Liver (tissue), 9 donors: ENCODE measurements around the gene FNDC8. TPM values are rescaled to one million over a fixed set of nuclear protein-coding genes. Genes with fewer than 3 reads are reported as not detected.
A peak's percentile ranks its signal among the peaks of the same experiment; 100 is the strongest.

Experiments used
- DNase-seq: peaks from one replicate; pipeline ENCODE4 v3.0.0-alpha.2; 2017; ENCODE audit warnings: low spot score
- H3K27ac ChIP-seq, 2 donors: one replicate each; pipeline ENCODE4 v1.7.0; 2013; ENCODE audit warnings: inconsistent platforms in 2 of 2, low read length in 2 of 2, control low read depth in 1 of 2, low read depth in 1 of 2, mild to moderate bottlenecking in 1 of 2
- H3K27me3 ChIP-seq, 4 donors: one replicate each; pipeline versions ENCODE4 v1.6.1 to v1.7.0; 2013; ENCODE audit warnings: low read length in 3 of 4, inconsistent platforms in 1 of 4, mild to moderate bottlenecking in 1 of 4, moderate library complexity in 1 of 4; ENCODE audit not compliant: control insufficient read depth in 4 of 4, insufficient read depth in 4 of 4
- H3K36me3 ChIP-seq, 4 donors: one replicate each; pipeline versions ENCODE4 v1.6.1 to v1.7.0; 2013; ENCODE audit warnings: low read length in 3 of 4, mild to moderate bottlenecking in 3 of 4, low read depth in 1 of 4, moderate library complexity in 1 of 4; ENCODE audit not compliant: control insufficient read depth in 4 of 4, insufficient read depth in 3 of 4
- H3K4me1 ChIP-seq, 4 donors: one replicate each; pipeline versions ENCODE4 v1.6.1 to v1.7.0; 2013; ENCODE audit warnings: low read length in 3 of 4, mild to moderate bottlenecking in 3 of 4, moderate library complexity in 1 of 4; ENCODE audit not compliant: control insufficient read depth in 4 of 4, insufficient read depth in 4 of 4
- H3K4me3 ChIP-seq, 3 donors: one replicate each; pipeline versions ENCODE4 v1.6.1 to v1.7.0; 2013; ENCODE audit warnings: low read length in 3 of 3, control low read depth in 1 of 3, low read depth in 1 of 3, mild to moderate bottlenecking in 1 of 3
- H3K9ac ChIP-seq, 2 donors: one replicate each; pipeline ENCODE4 v1.7.0; 2013; ENCODE audit warnings: low read length in 2 of 2, mild to moderate bottlenecking in 2 of 2, moderate library complexity in 2 of 2, control low read depth in 1 of 2, low read depth in 1 of 2
- H3K9me3 ChIP-seq, 4 donors: one replicate each; pipeline versions ENCODE4 v1.6.1 to v1.7.0; 2013; ENCODE audit warnings: low read length in 3 of 4; ENCODE audit not compliant: control insufficient read depth in 4 of 4
- FOXA1 ChIP-seq: IDR thresholded peaks from 2 replicates; pipeline ENCODE4 v1.6.1; 2016; ENCODE audit warnings: antibody characterized with exemption
- FOXA2 ChIP-seq: IDR thresholded peaks from 2 replicates; pipeline ENCODE4 v1.6.1; 2016; ENCODE audit warnings: antibody characterized with exemption
- GABPA ChIP-seq, 2 donors: IDR thresholded peaks in 1 of 2; conservative IDR thresholded peaks in 1 of 2; 2 replicates each; pipeline ENCODE4 v1.6.1; 2016; ENCODE audit warnings: antibody characterized with exemption in 2 of 2, mild to moderate bottlenecking in 1 of 2, moderate library complexity in 1 of 2
- HNF4A ChIP-seq, 2 donors: conservative IDR thresholded peaks; 2 replicates each; pipeline ENCODE4 v1.6.1; 2016; ENCODE audit warnings: antibody characterized with exemption in 2 of 2, mild to moderate bottlenecking in 2 of 2
- HNF4G ChIP-seq: IDR thresholded peaks from 2 replicates; pipeline ENCODE4 v1.6.1; 2016; ENCODE audit warnings: antibody characterized with exemption
- RAD21 ChIP-seq, 2 donors: IDR thresholded peaks; 2 replicates each; pipeline ENCODE4 v1.6.1; 2016; ENCODE audit warnings: antibody characterized with exemption in 2 of 2, mild to moderate bottlenecking in 2 of 2
- SP1 ChIP-seq: IDR thresholded peaks from 2 replicates; pipeline ENCODE4 v1.6.1; 2018; ENCODE audit warnings: antibody characterized with exemption, mild to moderate bottlenecking
- ZBTB33 ChIP-seq: IDR thresholded peaks from 2 replicates; pipeline ENCODE4 v1.6.1; 2016; ENCODE audit warnings: antibody characterized with exemption
- WGBS: extraction: QIAGEN DNeasy Blood & Tissue Kit; methylation state at CpG from one replicate; pipeline ENCODE4 v1.1.7; 2013; 5-methylcytosine and 5-hydroxymethylcytosine counted together
- polyA plus RNA-seq, 2 donors: library from polyadenylated mRNA; stranded (reverse) in 1 of 2; unstranded in 1 of 2; fragments of 200-250 nt in 1 of 2; fragments of >200 nt in 1 of 2; fragmentation: Nextera tagmentation in 1 of 2; extraction: Ambion mirVana in 1 of 2; gene quantifications; one replicate each; pipeline versions ENCODE4 v1.2.1 to v1.2.3, GENCODE V29; 2013 to 2015
- total RNA-seq, 2 donors: library from RNA; depleted of rRNA; stranded (reverse); fragments of >200 nt; gene quantifications; one replicate each; pipeline ENCODE4 v1.2.3, GENCODE V29; 2014
- TF ChIP-seq, protein P1 (sequence below): fragments of 150-350 bp; IDR thresholded peaks from 2 replicates; pipeline ENCODE4 v1.5.1; 2017; ENCODE audit warnings: improper control_type of control experiment, low read depth, low read length; ENCODE audit not compliant: missing input control
- TF ChIP-seq, protein P2 (sequence below): IDR thresholded peaks from 2 replicates; pipeline ENCODE4 v1.6.1; 2016; ENCODE audit warnings: antibody characterized with exemption
- donor health status: healthy.
- donor health status: healthy.
- donor health status: healthy.
- donor health status: healthy.
- donor health status: healthy.

FNDC8 gene
- total and polyA plus RNA-seq, 4 donors, result not detected

DNA sequence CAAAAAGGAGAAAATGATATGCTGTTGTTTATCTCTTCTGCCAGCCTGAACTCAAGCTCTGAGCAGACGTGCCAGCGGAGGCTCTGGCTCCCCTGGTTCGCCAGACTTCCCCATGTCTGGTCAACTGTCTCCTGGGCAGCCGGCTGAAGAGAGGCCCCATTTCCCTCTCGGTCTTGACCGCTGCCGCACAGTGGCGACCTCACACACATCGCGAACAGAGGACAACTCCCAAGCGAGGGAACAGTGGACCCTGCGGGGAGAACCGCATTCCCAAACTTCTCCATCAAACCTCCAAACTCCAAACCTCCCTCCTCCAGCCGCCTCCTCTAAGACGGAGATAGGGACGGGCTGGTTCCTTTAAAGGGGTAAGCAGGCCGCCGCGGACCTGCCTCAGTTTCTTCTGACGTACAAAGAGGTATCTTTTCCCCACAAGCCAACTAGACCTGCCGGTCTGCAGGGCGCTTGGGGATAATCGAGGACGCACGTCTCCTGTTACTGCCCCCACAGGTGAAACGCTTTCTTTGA lies 33.0 kb upstream of the FNDC8 start:
- H3K4me1 ChIP-seq, result peaks cover 5 to 29% (median 9%) of the 10 kb centered on the region in 4 donors
- peak; percentile 61 for DNase-seq
- TF ChIP-seq HNF4A (conservative IDR thresholded peaks at IDR 0.05), result peak in 1 of 2 donors; percentile 0
- no peak for TF ChIP-seq ZBTB33
- no peak for TF ChIP-seq GABPA (IDR thresholded peaks at IDR 0.05 in 1 of 2, conservative IDR thresholded peaks at IDR 0.05 in 1 of 2)
- TF ChIP-seq, protein P1, sequence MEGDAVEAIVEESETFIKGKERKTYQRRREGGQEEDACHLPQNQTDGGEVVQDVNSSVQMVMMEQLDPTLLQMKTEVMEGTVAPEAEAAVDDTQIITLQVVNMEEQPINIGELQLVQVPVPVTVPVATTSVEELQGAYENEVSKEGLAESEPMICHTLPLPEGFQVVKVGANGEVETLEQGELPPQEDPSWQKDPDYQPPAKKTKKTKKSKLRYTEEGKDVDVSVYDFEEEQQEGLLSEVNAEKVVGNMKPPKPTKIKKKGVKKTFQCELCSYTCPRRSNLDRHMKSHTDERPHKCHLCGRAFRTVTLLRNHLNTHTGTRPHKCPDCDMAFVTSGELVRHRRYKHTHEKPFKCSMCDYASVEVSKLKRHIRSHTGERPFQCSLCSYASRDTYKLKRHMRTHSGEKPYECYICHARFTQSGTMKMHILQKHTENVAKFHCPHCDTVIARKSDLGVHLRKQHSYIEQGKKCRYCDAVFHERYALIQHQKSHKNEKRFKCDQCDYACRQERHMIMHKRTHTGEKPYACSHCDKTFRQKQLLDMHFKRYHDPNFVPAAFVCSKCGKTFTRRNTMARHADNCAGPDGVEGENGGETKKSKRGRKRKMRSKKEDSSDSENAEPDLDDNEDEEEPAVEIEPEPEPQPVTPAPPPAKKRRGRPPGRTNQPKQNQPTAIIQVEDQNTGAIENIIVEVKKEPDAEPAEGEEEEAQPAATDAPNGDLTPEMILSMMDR, result peak; percentile 8
- TF ChIP-seq FOXA1, result no peak
- TF ChIP-seq HNF4G, result no peak
- peak in 1 of 2 donors; percentile 25 for TF ChIP-seq RAD21 (IDR thresholded peaks at IDR 0.05)
- no peaks in the 10 kb centered on the region for H3K9me3 ChIP-seq
- peak overlapping the region; percentile 88 to 96 for H3K27ac ChIP-seq
- H3K27me3 ChIP-seq, result no peaks in the 10 kb centered on the region
- WGBS, result under 1% methylated on average over 26 of the region's 26 CpGs
- no peaks in the 10 kb centered on the region for H3K36me3 ChIP-seq
- H3K9ac ChIP-seq, result peak overlapping the region; percentile 82 to 86
- H3K4me3 ChIP-seq, result peak overlapping the region; percentile 79 to 97 (median 90)

DNA sequence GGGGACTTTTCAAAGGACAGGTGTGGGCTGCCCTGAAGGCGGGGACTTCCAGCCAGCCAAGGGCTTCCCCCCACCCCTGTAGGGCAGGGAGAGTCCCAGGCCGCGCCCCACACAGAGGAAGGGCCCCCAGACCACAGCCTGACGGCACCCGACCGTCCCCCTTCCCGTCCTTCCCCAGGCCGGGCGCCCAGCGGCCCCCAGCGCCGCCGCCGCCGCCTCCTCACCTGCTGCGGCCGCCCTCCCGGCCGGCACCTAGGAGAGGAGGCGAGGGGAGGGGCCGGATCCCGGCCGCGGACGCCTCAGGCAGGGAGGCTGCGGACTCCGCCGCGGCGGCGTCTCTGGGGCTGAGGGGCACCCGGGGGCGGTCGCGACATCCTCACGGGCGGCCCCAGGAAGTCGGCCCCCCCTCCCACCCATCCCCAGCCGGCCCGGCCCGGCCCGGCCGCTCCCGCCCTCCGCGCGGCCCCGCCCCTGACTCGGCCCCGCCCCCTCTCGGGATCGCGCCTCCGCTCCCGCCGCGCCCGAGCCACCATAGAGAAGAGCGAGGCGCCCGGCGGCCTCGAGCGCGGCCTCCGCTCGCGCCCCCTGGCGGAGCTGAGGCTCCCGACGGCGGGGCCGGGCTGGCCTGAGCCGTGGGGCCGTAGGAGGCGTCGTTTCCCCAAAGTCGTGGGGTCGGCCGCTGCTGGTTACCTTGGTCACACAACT lies 32.4 kb upstream of the FNDC8 start:
- Histone ChIP-seq H3K9me3 (no peaks in the 10 kb centered on the region), H3K9ac (peak overlapping the region; percentile 82 to 86), H3K4me3 (peak overlapping the region; percentile 79 to 97 (median 90)), H3K27me3 (no peaks in the 10 kb centered on the region), H3K36me3 (no peaks in the 10 kb centered on the region), H3K27ac (peak overlapping the region; percentile 88 to 96), H3K4me1 (peaks cover 5 to 29% (median 9%) of the 10 kb centered on the region in 4 donors)
- whole genome bisulfite sequencing, result 1% methylated on average over 78 of the region's 80 CpGs
- peak; percentile 95 for DNase-seq
- TF ChIP-seq FOXA2 (no peak), RAD21 (IDR thresholded peaks at IDR 0.05) (peak; percentile 54 to 74), SP1 (no peak), HNF4G (no peak)
- TF ChIP-seq, protein P1, result peak; percentile 83
- TF ChIP-seq, protein P2, sequence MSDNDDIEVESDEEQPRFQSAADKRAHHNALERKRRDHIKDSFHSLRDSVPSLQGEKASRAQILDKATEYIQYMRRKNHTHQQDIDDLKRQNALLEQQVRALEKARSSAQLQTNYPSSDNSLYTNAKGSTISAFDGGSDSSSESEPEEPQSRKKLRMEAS, result no peak
